PC-3 (cell line): ENCODE measurements around the gene MDH1. TPM values are rescaled to one million over a fixed set of nuclear protein-coding genes. Genes with fewer than 3 reads are reported as not detected.
"Not testable (repeated sequence)": the region's sequence is repeated elsewhere in the genome, so short reads cannot be mapped to it uniquely, and the experiment has no call there.

Source experiments
- ATAC-seq: fragments of 200-7000 bp; cut with Tn5 transposase; 2 replicates; pipeline ENCODE4 v1.9.1; 2020; ENCODE audit warnings: mild to moderate bottlenecking, moderate library complexity
- BruUV-seq: library from RNA; stranded (reverse); fragments of 400-500 nt; replicated peaks from 2 replicates; lab custom pipeline; 2021; lab: Mats Ljungman, UMichigan
- CTCF ChIA-PET: fragments of 300-600 bp; sonication (Branson Sonifier 250); formaldehyde crosslinking; loops from one replicate; lab custom pipeline; 2022; ENCODE audit warnings: antibody characterized with exemption; lab: Charles Lee
- POLR2A ChIA-PET: fragments of 300-600 bp; sonication (Branson Sonifier 250); formaldehyde crosslinking; loops from one replicate; lab custom pipeline; 2022; ENCODE audit warnings: antibody characterized with exemption; ENCODE audit not compliant: unreplicated experiment; lab: Charles Lee
- DNase-seq: peaks from one replicate; pipeline ENCODE4 v3.0.0-alpha.2; 2015
- H2AFZ ChIP-seq: fragments of 300-600 bp; sonication (generic); 2 replicates; pipeline ENCODE4 v1.6.0; 2016; ENCODE audit warnings: antibody characterized with exemption, low read length
- H3F3A ChIP-seq: fragments of 300-600 bp; sonication (generic); one replicate; pipeline ENCODE4 v1.6.0; 2017; ENCODE audit warnings: antibody characterized with exemption, low read length, control low read depth, mild to moderate bottlenecking; ENCODE audit not compliant: unreplicated experiment
- H3K27ac ChIP-seq: fragments of 300-600 bp; sonication (generic); 2 replicates; pipeline ENCODE4 v1.5.1; 2016; ENCODE audit warnings: mild to moderate bottlenecking, low read length
- H3K27me3 ChIP-seq: fragments of 300-600 bp; sonication (generic); 2 replicates; pipeline ENCODE4 v1.6.1; 2016; ENCODE audit warnings: low read length, mixed read lengths
- H3K36me3 ChIP-seq: fragments of 300-600 bp; sonication (generic); 2 replicates; pipeline ENCODE4 v1.6.1; 2016; ENCODE audit warnings: low read depth, mixed run types, low read length, mixed read lengths
- H3K4me1 ChIP-seq: fragments of 300-600 bp; sonication (generic); 2 replicates; pipeline ENCODE4 v1.5.1; 2016; ENCODE audit warnings: low read length; ENCODE audit not compliant: insufficient read depth
- H3K4me2 ChIP-seq: fragments of 300-600 bp; sonication (generic); 2 replicates; pipeline ENCODE4 v1.6.0; 2016; ENCODE audit warnings: low read length
- H3K4me3 ChIP-seq: fragments of 300-600 bp; sonication (generic); 2 replicates; pipeline ENCODE4 v1.5.1; 2016; ENCODE audit warnings: mild to moderate bottlenecking, low read length, mixed read lengths
- H3K79me2 ChIP-seq: fragments of 300-600 bp; sonication (generic); 2 replicates; pipeline ENCODE4 v1.6.1; 2017; ENCODE audit warnings: low read length, mixed read lengths
- H3K9ac ChIP-seq: fragments of 300-600 bp; sonication (generic); 2 replicates; pipeline ENCODE4 v1.6.0; 2016; ENCODE audit warnings: mild to moderate bottlenecking, low read length
- H3K9me2 ChIP-seq: fragments of 300-600 bp; sonication (generic); replicated peaks from 2 replicates; pipeline ENCODE4 v1.6.1; 2016; ENCODE audit warnings: mixed run types, low read length, mixed read lengths
- H3K9me3 ChIP-seq: fragments of 300-600 bp; sonication (generic); 2 replicates; pipeline ENCODE4 v1.6.1; 2016; ENCODE audit warnings: low read length, mixed read lengths
- H4K20me1 ChIP-seq: fragments of 300-600 bp; sonication (generic); 2 replicates; pipeline ENCODE4 v1.6.1; 2016; ENCODE audit warnings: low read length, mixed read lengths
- CTCF ChIP-seq: fragments of 300-600 bp; sonication (generic); conservative IDR thresholded peaks from 2 replicates; pipeline ENCODE4 v1.5.1; 2017; ENCODE audit warnings: antibody characterized with exemption, low read depth, mild to moderate bottlenecking, low read length
- EZH2 ChIP-seq: fragments of 300-600 bp; sonication (generic); IDR thresholded peaks from one replicate; pipeline ENCODE4 v1.6.1; 2017; ENCODE audit warnings: antibody characterized with exemption, mild to moderate bottlenecking, low read length; ENCODE audit not compliant: unreplicated experiment
- EZH2phosphoT487 ChIP-seq: fragments of 300-600 bp; sonication (generic); IDR thresholded peaks from 2 replicates; pipeline ENCODE4 v1.6.1; 2018; ENCODE audit warnings: mild to moderate bottlenecking, antibody characterized with exemption, low read length, borderline replicate concordance
- intact Hi-C: fragments of 100-400 bp; cut with micrococcal nuclease; formaldehyde crosslinking; loops from 2 replicates; pipeline ENCODE4 v1.9.0; 2023
- total RNA-seq: library from RNA; depleted of rRNA; stranded (reverse); fragments of >200 nt; gene quantifications from 2 replicates; pipeline ENCODE4 v1.2.3, GENCODE V29; 2014

MDH1 gene
- total RNA-seq, 1 experiment from 2014 or later: 304 TPM

DNA sequence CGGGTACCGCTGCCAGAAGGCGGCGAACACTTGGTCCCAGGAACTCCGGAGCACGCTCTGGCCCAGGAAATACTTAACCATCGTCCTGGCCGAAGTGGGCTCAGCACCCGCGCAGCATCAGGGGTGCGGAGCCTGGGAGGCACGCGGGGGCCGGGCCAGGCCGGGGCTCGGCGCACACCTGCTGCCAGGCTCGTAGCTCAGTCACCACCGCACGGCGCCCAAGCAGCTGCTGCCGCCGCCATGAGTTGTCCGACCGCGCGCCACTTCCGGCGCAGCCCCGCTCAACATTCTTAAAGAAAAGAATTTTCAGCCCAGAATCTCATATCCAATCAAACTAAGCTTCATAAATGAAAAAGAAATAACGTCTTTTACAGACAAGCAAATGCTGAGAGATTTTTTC is 34.0 kb downstream of the MDH1 start:
- BruUV-seq: no TSS peak
- Histone ChIP-seq H3K9me3 (no peaks in the 10 kb centered on the region), H3K27ac (no peak overlapping the region), H3K27me3 (no peaks in the 10 kb centered on the region), H2AFZ (no peak overlapping the region), H3F3A (no peaks in the 10 kb centered on the region), H3K36me3 (no peaks in the 10 kb centered on the region), H3K9me2 (no peaks in the 10 kb centered on the region), H3K4me3 (no peak overlapping the region), H3K4me2 (no peak overlapping the region), H3K79me2 (no peaks in the 10 kb centered on the region), H3K9ac (no peak overlapping the region), H4K20me1 (no peaks in the 10 kb centered on the region), H3K4me1 (no peaks in the 10 kb centered on the region)
- DNase-seq (no peak), ATAC-seq (no peak)
- intact Hi-C loops: no loop called here
- POLR2A ChIA-PET: no interaction called here
- TF ChIP-seq CTCF: no peak
- no peak for TF ChIP-seq EZH2
- no peak for TF ChIP-seq EZH2phosphoT487
- CTCF ChIA-PET: no interaction called here

- BruUV-seq, POLR2A ChIA-PET: not testable (repeated sequence)
Observed at GRCh38 chr2:63623763-63624162, 35.0 kb downstream of the MDH1 start.

DNA sequence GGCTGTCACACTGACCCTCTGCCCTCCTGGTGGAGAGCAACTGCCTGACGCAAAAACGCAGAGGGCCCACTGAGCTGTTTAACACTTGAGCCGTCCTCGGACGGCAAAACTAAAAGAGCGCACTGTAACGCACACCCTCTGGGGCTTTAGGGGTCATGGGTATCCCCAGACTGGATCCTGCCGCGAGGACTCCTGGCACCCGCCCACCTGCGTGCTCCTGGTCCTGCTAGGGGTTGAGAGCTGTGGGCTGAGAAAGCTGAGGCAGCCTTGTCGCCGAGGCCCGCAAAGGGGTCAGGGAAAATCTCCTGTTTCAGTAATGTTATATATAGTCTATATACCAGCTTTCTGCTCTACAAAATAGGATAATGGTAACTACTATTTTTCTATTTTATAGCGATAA is 39.1 kb downstream of the MDH1 start:
- no peak overlapping the region for H3K9ac ChIP-seq
- H3K9me2 ChIP-seq: no peaks in the 10 kb centered on the region
- H3K4me2 ChIP-seq: no peak overlapping the region
- no peaks in the 10 kb centered on the region for H3K4me1 ChIP-seq
- no peaks in the 10 kb centered on the region for H3F3A ChIP-seq
- no peak overlapping the region for H3K4me3 ChIP-seq
- H3K27me3 ChIP-seq: no peaks in the 10 kb centered on the region
- H3K36me3 ChIP-seq: no peaks in the 10 kb centered on the region; the same call in 1 of the 2 replicates
- ATAC-seq (no peak), DNase-seq (no peak)
- TF ChIP-seq CTCF (no peak), EZH2phosphoT487 (no peak), EZH2 (no peak)
- intact Hi-C loops: no loop called here
- H3K79me2 ChIP-seq: no peaks in the 10 kb centered on the region
- ChIA-PET CTCF (no interaction called here), POLR2A (interaction anchor here (0.6 kb wide), 1 partner anchor 215 kb away, joined by 3 read pairs; no protein-coding TSS in a partner anchor)
- 0 out of 2 replicates have a peak, but pooled peaks cover 4% of the 10 kb centered on the region for H3K9me3 ChIP-seq
- H2AFZ ChIP-seq: no peak overlapping the region
- no TSS peak for BruUV-seq
- no peaks in the 10 kb centered on the region for H4K20me1 ChIP-seq
- H3K27ac ChIP-seq: no peak overlapping the region

More at GRCh38 chr2:63623763-63624162, 35.0 kb downstream of the MDH1 start:
- H3K4me1 ChIP-seq, H4K20me1 ChIP-seq, H3K79me2 ChIP-seq, H2AFZ ChIP-seq, H3F3A ChIP-seq, H3K4me3 ChIP-seq, ATAC-seq, H3K27ac ChIP-seq, H3K27me3 ChIP-seq, H3K4me2 ChIP-seq, DNase-seq, intact Hi-C loops, CTCF ChIA-PET, H3K9me2 ChIP-seq, H3K9me3 ChIP-seq, H3K36me3 ChIP-seq, H3K9ac ChIP-seq: not testable (repeated sequence)
